GM12801 (cell line): ENCODE results near the gene PDZD11.

Experiments used
- TF ChIP-seq, protein P1 (sequence below): IDR thresholded peaks from one replicate; pipeline ENCODE4 v1.5.1; 2011; ENCODE audit warnings: control low read depth; ENCODE audit not compliant: insufficient read length; ENCODE audit errors: extremely low read depth

Gene PDZD11

GRCh38 chrX:70240751-70241150, 49.0 kb downstream of the PDZD11 start:
- TF ChIP-seq, protein P1, sequence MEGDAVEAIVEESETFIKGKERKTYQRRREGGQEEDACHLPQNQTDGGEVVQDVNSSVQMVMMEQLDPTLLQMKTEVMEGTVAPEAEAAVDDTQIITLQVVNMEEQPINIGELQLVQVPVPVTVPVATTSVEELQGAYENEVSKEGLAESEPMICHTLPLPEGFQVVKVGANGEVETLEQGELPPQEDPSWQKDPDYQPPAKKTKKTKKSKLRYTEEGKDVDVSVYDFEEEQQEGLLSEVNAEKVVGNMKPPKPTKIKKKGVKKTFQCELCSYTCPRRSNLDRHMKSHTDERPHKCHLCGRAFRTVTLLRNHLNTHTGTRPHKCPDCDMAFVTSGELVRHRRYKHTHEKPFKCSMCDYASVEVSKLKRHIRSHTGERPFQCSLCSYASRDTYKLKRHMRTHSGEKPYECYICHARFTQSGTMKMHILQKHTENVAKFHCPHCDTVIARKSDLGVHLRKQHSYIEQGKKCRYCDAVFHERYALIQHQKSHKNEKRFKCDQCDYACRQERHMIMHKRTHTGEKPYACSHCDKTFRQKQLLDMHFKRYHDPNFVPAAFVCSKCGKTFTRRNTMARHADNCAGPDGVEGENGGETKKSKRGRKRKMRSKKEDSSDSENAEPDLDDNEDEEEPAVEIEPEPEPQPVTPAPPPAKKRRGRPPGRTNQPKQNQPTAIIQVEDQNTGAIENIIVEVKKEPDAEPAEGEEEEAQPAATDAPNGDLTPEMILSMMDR = no peak
